SK-MEL-5 (cell line): Measurements from ENCODE around the gene PRR29. TPM values are rescaled to one million over a fixed set of nuclear protein-coding genes. Genes with fewer than 3 reads are reported as not detected.
A peak's percentile ranks its signal among the peaks of the same experiment; 100 is the strongest.

Source experiments
- DNase-seq: peaks from one replicate; pipeline ENCODE4 v3.0.0-alpha.2; 2016; ENCODE audit warnings: low read depth, low spot score
- in situ Hi-C: cut with HindIII; loops from 2 replicates; pipeline ENCODE4 v1.10.0; 2016; ENCODE audit warnings: low sequenced_read_pairs, high pct_unique_total_duplicates, low pct_unique_long_range_greater_than_20kb
- total RNA-seq: library from RNA; depleted of rRNA; stranded (reverse); fragments of >200 nt; shearing (Covaris generic); gene quantifications from 2 replicates; pipeline ENCODE4 v1.2.3, GENCODE V29; 2014

Gene PRR29
- total RNA-seq, 1 experiment from 2014 or later: not detected

- in situ Hi-C loops: no loop called here
- no peak for DNase-seq
Measured at GRCh38 chr17:64024215-64024654, 26.1 kb downstream of the PRR29 start.

GRCh38 chr17:64024781-64025731 is 26.9 kb downstream of the PRR29 start:
- in situ Hi-C loops: no loop called here
- DNase-seq: no peak

DNA sequence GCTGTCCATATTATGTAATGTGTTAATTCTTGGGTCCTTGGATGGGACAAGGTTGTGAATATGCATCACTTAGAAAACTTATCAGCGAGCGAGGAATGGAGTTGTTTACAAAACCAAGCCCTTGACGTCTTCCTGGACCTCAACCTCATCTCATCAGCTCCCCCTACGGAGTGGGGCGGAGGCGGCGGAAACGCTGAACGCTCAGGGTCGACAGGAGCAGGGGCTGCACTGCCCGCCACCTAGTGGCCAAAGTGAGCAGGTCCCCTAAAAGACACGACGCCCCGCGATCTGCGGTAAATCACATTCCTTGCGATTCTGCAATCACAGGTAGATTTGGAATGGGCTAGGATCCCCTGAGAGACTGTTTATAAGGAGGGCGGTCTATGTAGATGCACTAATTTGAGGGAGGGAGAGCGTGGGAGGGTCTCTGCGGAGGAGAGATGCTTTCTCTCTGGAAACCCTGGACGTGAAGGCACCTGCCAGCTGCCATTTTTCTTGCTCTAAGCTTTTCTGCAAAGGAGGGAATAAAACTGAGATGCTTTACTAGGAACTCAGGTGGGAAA is 27.7 kb downstream of the PRR29 start:
- in situ Hi-C loops: no loop called here
- peak; percentile 91 for DNase-seq

- in situ Hi-C loops: no loop called here
- DNase-seq: peak; percentile 73
Measured at GRCh38 chr17:64028874-64029464, 30.8 kb downstream of the PRR29 start.

DNA sequence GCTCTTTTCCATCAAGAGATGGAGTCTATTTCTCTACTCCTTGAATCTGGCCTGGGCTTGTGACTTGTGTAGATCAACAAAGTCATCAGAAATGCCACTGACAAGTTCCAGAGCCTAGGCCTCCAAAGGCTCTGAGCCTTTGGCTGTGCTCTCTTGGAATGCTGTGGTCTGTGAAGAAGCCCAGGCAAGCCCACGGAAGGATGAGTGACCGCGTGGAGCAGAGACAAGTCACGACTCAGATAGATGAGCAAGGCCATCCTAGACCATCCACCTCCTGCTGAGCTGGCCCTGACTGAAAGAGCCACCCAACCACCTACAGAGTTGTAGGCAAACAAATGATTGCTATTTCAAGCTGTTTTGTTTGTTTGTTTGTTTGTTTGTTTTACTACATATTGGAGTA is 33.9 kb downstream of the PRR29 start:
- no peak for DNase-seq
- in situ Hi-C loops: no loop called here

DNA sequence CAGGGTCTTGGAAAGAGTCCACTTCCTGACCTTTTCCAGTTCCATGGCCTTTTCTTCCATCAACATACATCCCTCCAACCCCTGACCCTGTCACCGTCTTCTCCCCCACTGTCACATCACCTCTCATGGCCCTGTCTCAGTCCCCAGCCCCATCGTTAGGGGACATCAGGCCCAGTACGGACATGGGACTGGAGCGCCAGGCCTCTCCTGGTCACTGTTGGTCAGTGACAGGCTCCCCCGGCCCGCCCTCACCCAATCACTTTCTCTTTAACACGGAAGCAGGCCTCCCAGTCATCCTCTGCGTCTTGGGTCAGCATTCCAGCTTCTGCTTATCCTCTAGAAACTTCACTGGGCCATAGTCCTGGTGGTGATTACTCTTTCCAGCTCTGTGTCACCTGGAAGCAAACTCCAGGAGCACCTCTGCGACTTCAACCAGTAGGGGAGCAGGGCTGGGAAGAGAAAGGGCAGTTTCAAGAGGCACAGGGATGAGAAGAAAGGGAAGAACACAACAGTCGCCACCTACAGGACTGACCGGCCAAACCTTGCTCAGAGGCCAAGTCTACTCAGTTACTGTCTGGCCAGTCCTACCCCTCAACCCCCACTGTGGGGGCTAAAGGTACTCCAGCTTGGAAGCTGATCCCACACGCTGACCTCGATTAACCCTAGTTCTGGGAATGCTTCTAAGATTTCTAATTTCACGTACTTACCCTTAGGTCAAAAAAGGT is 38.2 kb downstream of the PRR29 start:
- DNase-seq: peak; percentile 63
- in situ Hi-C loops: no loop called here

DNA sequence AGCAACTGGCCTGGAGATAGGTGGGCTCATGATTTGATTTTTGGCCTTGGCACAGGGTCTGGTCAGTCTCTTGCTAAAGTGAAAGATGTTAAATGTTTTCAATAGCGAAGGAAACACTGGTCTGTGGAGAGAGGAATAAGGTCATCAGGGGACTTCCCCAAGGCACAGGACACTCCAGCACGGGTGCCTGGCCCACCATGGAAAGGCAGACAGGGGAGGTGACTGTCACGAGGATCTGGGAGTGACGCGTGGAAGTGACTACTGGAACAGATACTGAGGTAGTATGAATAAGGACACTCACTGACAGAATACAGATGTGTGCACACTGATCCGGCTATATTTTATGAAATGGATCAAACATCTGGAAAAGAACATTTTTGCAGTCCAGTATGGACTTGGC is 39.0 kb downstream of the PRR29 start:
- in situ Hi-C loops: no loop called here
- no peak for DNase-seq

GRCh38 chr17:64037802-64038201 is 39.7 kb downstream of the PRR29 start:
- in situ Hi-C loops: no loop called here
- DNase-seq: no peak

GRCh38 chr17:64038331-64039105 is 40.4 kb downstream of the PRR29 start:
- in situ Hi-C loops: no loop called here
- DNase-seq: no peak

GRCh38 chr17:64039106-64039400 is 40.9 kb downstream of the PRR29 start:
- in situ Hi-C loops: no loop called here
- DNase-seq: no peak

DNA sequence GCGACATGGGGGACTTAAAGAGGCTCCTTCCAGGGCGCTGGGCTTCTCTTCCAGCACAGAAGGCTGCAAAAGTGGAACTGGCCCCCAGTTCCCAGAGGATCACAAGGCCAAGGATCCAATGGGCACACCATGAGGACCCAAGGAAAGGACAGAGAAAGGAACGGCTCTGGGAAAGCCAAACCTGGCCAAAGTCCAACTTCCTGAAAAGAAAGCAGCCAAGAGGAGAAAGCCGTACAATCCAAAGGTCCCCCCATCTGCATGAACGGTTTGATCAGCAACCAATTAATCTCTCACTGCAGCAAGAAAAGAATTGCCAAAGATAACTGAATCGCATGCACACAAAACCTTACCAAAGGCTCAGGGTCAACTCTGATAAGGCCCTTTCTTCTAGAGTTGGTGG is 42.1 kb downstream of the PRR29 start:
- in situ Hi-C loops: no loop called here
- DNase-seq: no peak

DNA sequence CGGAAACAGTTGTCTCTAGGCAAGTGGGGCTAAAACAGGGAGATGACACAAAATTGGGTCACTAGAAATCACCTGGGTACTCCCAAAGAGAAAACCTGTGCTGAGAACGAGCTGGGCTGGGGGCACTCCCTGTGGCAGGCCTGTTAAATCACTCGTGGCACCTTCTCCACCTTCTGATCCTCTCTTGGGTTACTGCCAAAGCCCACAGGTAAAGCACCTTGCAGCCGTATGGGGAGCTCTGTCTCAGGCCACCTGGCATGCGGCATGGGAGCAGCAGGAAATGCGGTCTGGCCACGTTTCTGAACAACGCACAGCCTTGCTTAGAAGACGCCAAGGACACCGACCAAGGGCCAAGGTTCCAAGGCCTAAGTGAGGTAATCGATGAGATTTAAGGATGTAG is 43.8 kb downstream of the PRR29 start:
- in situ Hi-C loops: no loop called here
- no peak for DNase-seq

GRCh38 chr17:64042700-64043485 is 44.7 kb downstream of the PRR29 start:
- in situ Hi-C loops: no loop called here

DNA sequence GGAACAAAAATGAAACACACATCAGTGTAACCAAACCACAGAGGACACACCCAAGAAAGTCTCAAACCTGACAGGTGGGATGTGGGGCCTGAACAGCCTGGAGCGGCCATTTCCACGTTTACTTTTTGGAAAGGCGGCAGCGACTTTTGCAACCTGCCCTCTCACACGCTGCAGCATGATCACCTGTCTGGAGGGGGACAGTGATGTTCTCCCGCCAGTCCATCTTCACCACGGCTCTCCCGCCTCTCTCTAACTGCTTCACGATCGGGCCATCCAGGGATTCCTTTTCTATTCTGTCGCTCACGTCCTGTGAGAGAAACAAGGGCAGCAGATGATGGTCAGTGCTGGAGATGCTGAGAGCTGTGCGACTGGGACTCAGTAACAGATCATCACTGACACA is 47.0 kb downstream of the PRR29 start:
- in situ Hi-C loops: no loop called here
- no peak for DNase-seq

More at GRCh38 chr17:64042700-64043485, 44.7 kb downstream of the PRR29 start:
- no peak for DNase-seq

- no peak for DNase-seq
- in situ Hi-C loops: no loop called here
Measured at GRCh38 chr17:64048805-64049204, 50.7 kb downstream of the PRR29 start.

GRCh38 chr17:64051153-64051552 is 53.0 kb downstream of the PRR29 start:
- in situ Hi-C loops: no loop called here
- no peak for DNase-seq

DNA sequence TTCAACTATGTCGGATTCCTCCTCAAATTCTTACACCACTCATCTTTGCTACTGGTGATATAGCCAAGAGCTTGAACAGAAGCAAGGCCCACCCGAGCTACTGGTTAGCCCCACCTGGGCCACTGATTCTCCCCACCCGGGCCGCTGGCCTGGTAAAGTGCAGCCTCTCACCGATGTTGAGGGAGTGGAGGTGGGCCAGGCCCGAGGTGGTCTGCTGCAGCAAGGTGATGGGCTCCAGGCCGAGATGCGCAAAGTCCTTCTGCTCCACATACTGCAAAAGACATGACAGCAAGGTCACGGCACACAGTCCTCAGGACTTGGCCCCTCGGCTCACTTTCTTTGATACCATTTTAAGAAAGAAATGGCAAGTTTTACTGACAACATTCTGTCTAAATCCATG is 55.0 kb downstream of the PRR29 start:
- in situ Hi-C loops: no loop called here
- no peak for DNase-seq
